ENCODE results near the gene IL11RA.

DNA sequence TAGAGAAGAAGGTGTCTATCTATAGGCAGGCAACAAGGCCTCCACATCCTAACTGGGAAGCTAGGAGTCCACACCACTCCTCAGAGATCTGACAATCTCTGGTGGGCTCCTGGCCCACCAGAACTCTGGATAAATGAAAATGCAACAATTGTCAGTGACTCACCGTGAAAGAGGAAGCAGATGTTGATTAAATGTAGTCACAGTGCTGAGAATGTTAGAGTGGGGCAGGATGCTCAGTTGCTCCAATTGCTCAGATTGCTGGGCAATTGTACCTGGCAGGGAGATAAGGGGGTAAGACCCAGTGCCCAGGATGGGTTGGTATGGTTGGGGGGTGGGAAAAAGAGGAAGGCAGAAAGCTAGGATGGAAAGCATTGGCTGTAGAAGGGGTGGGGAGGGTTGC lies 34.7 kb downstream of the IL11RA start:
- TF ChIP-seq CTCF (IDR thresholded peaks at IDR 0.05; ENCODE audit: low read depth, low read length) = no peak
- no peak for TF ChIP-seq POLR2A (IDR thresholded peaks at IDR 0.05; ENCODE audit: extremely low read depth, insufficient read length)
- TF ChIP-seq MYC (IDR thresholded peaks at IDR 0.05; ENCODE audit: low read depth, low read length) = no peak
